NB4 (cell line): ENCODE measurements around the gene EFCC1.

ENCODE experiments used
- DNase-seq: peaks from one replicate; pipeline ENCODE4 v3.0.0; 2010; ENCODE audit warnings: low read depth
- H3K4me3 ChIP-seq: one replicate; pipeline ENCODE4 v1.5.1; 2011; ENCODE audit warnings: mild to moderate bottlenecking, low read depth, low read length, moderate library complexity
- CTCF ChIP-seq: IDR thresholded peaks from one replicate; pipeline ENCODE4 v1.5.1; 2012; ENCODE audit warnings: low read depth, low read length
- MAX ChIP-seq: IDR thresholded peaks from 2 replicates; pipeline ENCODE4 v1.6.1; 2011; ENCODE audit warnings: low read depth, low read length
- MYC ChIP-seq: IDR thresholded peaks from 2 replicates; pipeline ENCODE4 v1.6.1; 2011; ENCODE audit warnings: low read depth, low read length
- POLR2A ChIP-seq: IDR thresholded peaks from 2 replicates; pipeline ENCODE4 v1.6.1; 2011; ENCODE audit warnings: mild to moderate bottlenecking; ENCODE audit not compliant: insufficient read length; ENCODE audit errors: extremely low read depth

EFCC1 gene

GRCh38 chr3:129046037-129046731 lies 45.1 kb downstream of the EFCC1 start:
- no peak overlapping the region for H3K4me3 ChIP-seq
- DNase-seq, result no peak
- TF ChIP-seq MAX, result no peak
- TF ChIP-seq POLR2A, result no peak
- no peak for TF ChIP-seq CTCF
- no peak for TF ChIP-seq MYC

GRCh38 chr3:129046732-129047552 lies 45.8 kb downstream of the EFCC1 start:
- TF ChIP-seq MYC (no peak), POLR2A (no peak), MAX (no peak), CTCF (no peak)

GRCh38 chr3:129047553-129047839 lies 46.4 kb downstream of the EFCC1 start:
- TF ChIP-seq MYC (no peak), MAX (no peak), CTCF (no peak), POLR2A (no peak)
- no peak for DNase-seq
- no peak overlapping the region for H3K4me3 ChIP-seq

More at GRCh38 chr3:129046732-129047552, 45.8 kb downstream of the EFCC1 start:
- no peak for DNase-seq
- no peak overlapping the region for H3K4me3 ChIP-seq

- no peak overlapping the region for H3K4me3 ChIP-seq
- TF ChIP-seq CTCF (no peak), MAX (no peak), POLR2A (no peak), MYC (no peak)
- DNase-seq, result no peak
Measured at GRCh38 chr3:129050556-129051295, 49.6 kb downstream of the EFCC1 start.

GRCh38 chr3:129051871-129052340 lies 50.8 kb downstream of the EFCC1 start:
- TF ChIP-seq MYC, result no peak
- no peak for TF ChIP-seq POLR2A
- no peak for TF ChIP-seq MAX
- no peak for TF ChIP-seq CTCF
- H3K4me3 ChIP-seq, result no peak overlapping the region
- DNase-seq, result no peak
